H1 (cell line): ENCODE results near the gene DEFB126. TPM values are rescaled to one million over a fixed set of nuclear protein-coding genes. Genes with fewer than 3 reads are reported as not detected.

Experiments used
- CTCF ChIA-PET: fragments of 300-600 bp; sonication (Branson Sonifier 250); formaldehyde crosslinking; loops from one replicate; lab custom pipeline; 2021; ENCODE audit not compliant: partially characterized antibody; lab: Charles Lee
- POLR2A ChIA-PET: fragments of 300-600 bp; sonication (Branson Sonifier 250); formaldehyde crosslinking; loops from one replicate; lab custom pipeline; 2021; ENCODE audit warnings: inconsistent platforms; ENCODE audit not compliant: partially characterized antibody; lab: Charles Lee
- DNase-seq, 2 experiments: peaks; one replicate each; pipeline versions ENCODE4 v3.0.0 to v3.0.0-alpha.2; 2010 to 2022; ENCODE audit warnings: low spot score in 2 of 2, low read depth in 1 of 2, mixed read lengths in 1 of 2
- FAIRE-seq: peaks from 2 replicates; lab custom pipeline; 2011; peaks lifted over from hg19 to GRCh38; lab: Jason Lieb, UNC
- H2AFZ ChIP-seq: 2 replicates; pipeline ENCODE4 v1.8.1; 2012; ENCODE audit warnings: low read length, inconsistent platforms
- H2AK5ac ChIP-seq: 2 replicates; pipeline ENCODE4 v1.6.1; 2013; ENCODE audit warnings: low read depth, low read length
- H2BK120ac ChIP-seq: replicated peaks from 2 replicates; pipeline ENCODE3; 2013; ENCODE audit warnings: low read depth, low read length, inconsistent platforms
- H2BK12ac ChIP-seq: 2 replicates; pipeline ENCODE4 v1.6.1; 2013; ENCODE audit warnings: low read depth, low read length
- H2BK15ac ChIP-seq: 2 replicates; pipeline ENCODE4 v1.6.1; 2013; ENCODE audit warnings: low read length
- H2BK20ac ChIP-seq: 2 replicates; pipeline ENCODE4 v1.6.1; 2013; ENCODE audit warnings: low read length
- H2BK5ac ChIP-seq: 2 replicates; pipeline ENCODE4 v1.6.1; 2013; ENCODE audit warnings: low read depth, low read length
- H3K14ac ChIP-seq: 2 replicates; pipeline ENCODE4 v1.6.1; 2013; ENCODE audit warnings: inconsistent platforms; ENCODE audit not compliant: insufficient read length
- H3K18ac ChIP-seq: 2 replicates; pipeline ENCODE4 v1.6.1; 2013; ENCODE audit warnings: low read length; ENCODE audit errors: extremely low read depth
- H3K23ac ChIP-seq: 2 replicates; pipeline ENCODE4 v1.6.1; 2013; ENCODE audit warnings: inconsistent platforms; ENCODE audit not compliant: insufficient read length
- H3K23me2 ChIP-seq: 2 replicates; pipeline ENCODE4 v1.6.1; 2013; ENCODE audit warnings: low read depth, low read length
- H3K27ac ChIP-seq: 2 replicates; pipeline ENCODE4 v1.6.1; 2011; ENCODE audit warnings: low read depth, low read length, inconsistent platforms
- H3K27me3 ChIP-seq, 4 experiments: replicated peaks in 1 of 4; 1 replicate in 1 of 4; 2 replicates in 3 of 4; pipeline versions ENCODE4 v1.6.1 to v1.8.1; 2011 to 2013; ENCODE audit warnings: low read length in 3 of 4, mild to moderate bottlenecking in 3 of 4, inconsistent platforms in 2 of 4, mixed read lengths in 2 of 4, moderate library complexity in 1 of 4; ENCODE audit not compliant: control insufficient read depth in 3 of 4, insufficient read depth in 3 of 4; ENCODE audit errors: extremely low read depth in 1 of 4
- H3K36me3 ChIP-seq, 4 experiments: 2 replicates each; pipeline versions ENCODE4 v1.6.1 to v1.8.1; 2011 to 2013; ENCODE audit warnings: mild to moderate bottlenecking in 4 of 4, low read length in 3 of 4, moderate library complexity in 2 of 4, control low read depth in 1 of 4, inconsistent platforms in 1 of 4; ENCODE audit not compliant: insufficient read depth in 4 of 4, control insufficient read depth in 2 of 4
- H3K4ac ChIP-seq: replicated peaks from 2 replicates; pipeline ENCODE3; 2013; ENCODE audit warnings: low read length, low read depth, mixed read lengths, inconsistent platforms; ENCODE audit not compliant: insufficient read length
- H3K4me1 ChIP-seq, 4 experiments: replicated peaks in 1 of 4; 1 replicate in 1 of 4; 2 replicates in 3 of 4; pipeline versions ENCODE4 v1.6.1 to v1.8.1; 2011 to 2013; ENCODE audit warnings: low read length in 3 of 4, inconsistent platforms in 2 of 4, mixed read lengths in 1 of 4; ENCODE audit not compliant: insufficient read depth in 4 of 4, control insufficient read depth in 3 of 4
- H3K4me2 ChIP-seq, 2 experiments: 2 replicates each; pipeline versions ENCODE4 v1.6.1 to v1.8.1; 2011 to 2013; ENCODE audit warnings: low read depth in 2 of 2, low read length in 2 of 2, control low read depth in 1 of 2, inconsistent platforms in 1 of 2, mild to moderate bottlenecking in 1 of 2; ENCODE audit not compliant: insufficient read depth in 1 of 2
- H3K4me3 ChIP-seq, 4 experiments: fragments of 200-600, 300-600 bp in 1 of 4; sonication (generic), shearing (Covaris generic), sonication (Bioruptor Twin) in 1 of 4; 2 replicates each; pipeline versions ENCODE4 v1.5.1 to v1.8.1; 2011 to 2016; ENCODE audit warnings: low read length in 4 of 4, low read depth in 3 of 4, control low read depth in 2 of 4, inconsistent platforms in 2 of 4, mild to moderate bottlenecking in 2 of 4, mixed read lengths in 1 of 4, moderate library complexity in 1 of 4; ENCODE audit not compliant: insufficient read depth in 2 of 4; ENCODE audit errors: extremely low read depth in 1 of 4
- H3K56ac ChIP-seq: replicated peaks from 2 replicates; pipeline ENCODE3; 2013; ENCODE audit warnings: low read depth, mild to moderate bottlenecking, mixed read lengths, low read length, inconsistent platforms; ENCODE audit not compliant: insufficient read length
- H3K79me1 ChIP-seq: 2 replicates; pipeline ENCODE4 v1.6.1; 2013; ENCODE audit warnings: low read depth, low read length, control low read depth
- H3K79me2 ChIP-seq, 2 experiments: 2 replicates each; pipeline versions ENCODE4 v1.6.1 to v1.8.1; 2012 to 2013; ENCODE audit warnings: low read length in 2 of 2, mild to moderate bottlenecking in 2 of 2, inconsistent platforms in 1 of 2; ENCODE audit not compliant: insufficient read depth in 2 of 2, control insufficient read depth in 1 of 2
- H3K9ac ChIP-seq, 4 experiments: replicated peaks in 1 of 4; 1 replicate in 1 of 4; 2 replicates in 3 of 4; pipeline versions ENCODE4 v1.6.1 to v1.8.1; 2011 to 2013; ENCODE audit warnings: low read depth in 3 of 4, low read length in 3 of 4, control low read depth in 2 of 4, mild to moderate bottlenecking in 2 of 4, moderate library complexity in 2 of 4, inconsistent platforms in 1 of 4; ENCODE audit errors: extremely low read depth in 1 of 4
- H3K9me3 ChIP-seq, 2 experiments: 2 replicates each; pipeline versions ENCODE4 v1.6.1 to v1.8.1; 2012 to 2013; ENCODE audit warnings: mild to moderate bottlenecking in 2 of 2, moderate library complexity in 2 of 2, control low read depth in 1 of 2, inconsistent platforms in 1 of 2, low read depth in 1 of 2, low read length in 1 of 2, mixed read lengths in 1 of 2; ENCODE audit not compliant: insufficient read depth in 2 of 2
- H4K20me1 ChIP-seq, 2 experiments: replicated peaks in 1 of 2; 2 replicates each; pipeline versions ENCODE3 to v1.8.1; 2011 to 2013; ENCODE audit warnings: inconsistent platforms in 2 of 2, low read length in 2 of 2, mild to moderate bottlenecking in 1 of 2; ENCODE audit not compliant: insufficient read depth in 2 of 2, control insufficient read depth in 1 of 2
- H4K5ac ChIP-seq: 2 replicates; pipeline ENCODE4 v1.6.1; 2013; ENCODE audit warnings: low read length, low read depth, mixed read lengths, inconsistent platforms; ENCODE audit not compliant: insufficient read length
- H4K8ac ChIP-seq: 2 replicates; pipeline ENCODE4 v1.8.0; 2013; ENCODE audit warnings: mild to moderate bottlenecking, moderate library complexity, low read length, inconsistent platforms; ENCODE audit not compliant: insufficient read depth; ENCODE audit errors: extremely low read depth
- H4K91ac ChIP-seq: replicated peaks from 2 replicates; pipeline ENCODE3; 2013; ENCODE audit warnings: low read length, mixed read lengths, inconsistent platforms; ENCODE audit not compliant: insufficient read length
- ASH2L ChIP-seq: fragments of 200-600, 300-600 bp; sonication (generic); IDR thresholded peaks from one replicate; pipeline ENCODE4 v1.7.1; 2017; ENCODE audit warnings: low read length
- ATF3 ChIP-seq: IDR thresholded peaks from 2 replicates; pipeline ENCODE4 v1.6.1; 2011; ENCODE audit warnings: low read depth, mild to moderate bottlenecking, low read length; ENCODE audit not compliant: insufficient read depth
- GABPA ChIP-seq: IDR thresholded peaks from 2 replicates; pipeline ENCODE4 v1.6.1; 2011; ENCODE audit warnings: mild to moderate bottlenecking, low read length, moderate library complexity, borderline replicate concordance; ENCODE audit not compliant: insufficient read depth
- HDAC2 ChIP-seq, 2 experiments: fragments of 300-600 bp in 1 of 2; sonication (generic) in 1 of 2; IDR thresholded peaks; 2 replicates each; pipeline ENCODE4 v1.6.1; 2011 to 2012; ENCODE audit warnings: low read depth in 2 of 2, low read length in 2 of 2, mild to moderate bottlenecking in 2 of 2, moderate library complexity in 2 of 2, borderline replicate concordance in 1 of 2, inconsistent platforms in 1 of 2
- MAFK ChIP-seq: IDR thresholded peaks from 2 replicates; pipeline ENCODE4 v1.6.1; 2012; ENCODE audit warnings: low read depth, mild to moderate bottlenecking, improper control_type of control experiment, low read length
- PHF8 ChIP-seq: fragments of 200-600 bp; sonication (generic); conservative IDR thresholded peaks from 2 replicates; pipeline ENCODE4 v1.7.1; 2012; ENCODE audit warnings: low read depth, mild to moderate bottlenecking, inconsistent platforms, low read length, moderate library complexity
- RAD21 ChIP-seq, 2 experiments: IDR thresholded peaks in 1 of 2; conservative IDR thresholded peaks in 1 of 2; 2 replicates each; pipeline ENCODE4 v1.6.1; 2011; ENCODE audit warnings: low read depth in 2 of 2, low read length in 2 of 2, improper control_type of control experiment in 1 of 2, inconsistent platforms in 1 of 2, mild to moderate bottlenecking in 1 of 2, moderate library complexity in 1 of 2
- SUZ12 ChIP-seq: fragments of 200-600 bp; sonication (generic); IDR thresholded peaks from 2 replicates; pipeline ENCODE4 v1.6.1; 2012; ENCODE audit warnings: mild to moderate bottlenecking, inconsistent platforms, low read length, moderate library complexity, mixed read lengths
- TEAD4 ChIP-seq: IDR thresholded peaks from 2 replicates; pipeline ENCODE4 v1.6.1; 2012; ENCODE audit warnings: low read depth, low read length, inconsistent platforms, mixed read lengths
- YY1 ChIP-seq: IDR thresholded peaks from 2 replicates; pipeline ENCODE4 v1.6.1; 2011; ENCODE audit warnings: low read depth, mild to moderate bottlenecking, low read length
- polyA plus RNA-seq, 7 experiments: library from polyadenylated mRNA; depleted of rRNA in 3 of 7; stranded (reverse) in 5 of 7; unstranded in 2 of 7; fragments of >200 nt in 5 of 7; fragments of 200-250 nt in 2 of 7; gene quantifications; 1 replicate in 5 of 7; 2 replicates in 1 of 7; 4 replicates in 1 of 7; pipeline versions ENCODE4 v1.2.1 to v1.2.3, GENCODE V29; 2011 to 2013; ENCODE audit warnings: missing spikeins in 2 of 7, mixed read lengths in 2 of 7
- total RNA-seq: library from RNA; stranded (reverse); fragmentation: NEBNext Ultra II Directional; extraction: Animal tissue kit (Norgen Biotek cat#: 25700); gene quantifications from 2 replicates; pipeline ENCODE4 v1.2.1, GENCODE V29; 2021

The DEFB126 gene
- total and polyA plus RNA-seq, 2 of the 8 experiments (the other 6 are each of a cell fraction or from before 2014, with no cell fraction given), result not detected

- no peak overlapping the region for H3K23ac ChIP-seq
- H2BK12ac ChIP-seq, result no peak overlapping the region
- no peaks in the 10 kb centered on the region for H3K79me1 ChIP-seq
- H4K8ac ChIP-seq, result no peak overlapping the region
- H4K5ac ChIP-seq, result no peak overlapping the region
- H2AFZ ChIP-seq, result no peak overlapping the region
- H4K91ac ChIP-seq, result no peak overlapping the region
- no peak overlapping the region for H3K9ac ChIP-seq
- H3K27ac ChIP-seq, result no peak overlapping the region
- peaks cover 38 to 48% of the 10 kb centered on the region in 2 experiments for H3K9me3 ChIP-seq
- H3K4me2 ChIP-seq, result no peak overlapping the region
- H3K14ac ChIP-seq, result no peak overlapping the region
- CTCF ChIA-PET, result interaction anchor here (0.6 kb wide), 1 partner anchor 27 kb away, joined by 4 read pairs; no protein-coding TSS in a partner anchor
- no peak for DNase-seq
- no peaks in the 10 kb centered on the region for H3K4me1 ChIP-seq
- H3K4me3 ChIP-seq, result no peak overlapping the region
- H3K79me2 ChIP-seq, result no peaks in the 10 kb centered on the region
- H3K27me3 ChIP-seq, result no peaks in the 10 kb centered on the region
- no peak overlapping the region for H2AK5ac ChIP-seq
- H3K23me2 ChIP-seq, result no peaks in the 10 kb centered on the region
- no peaks in the 10 kb centered on the region for H3K36me3 ChIP-seq
- no peak for TF ChIP-seq TEAD4
- TF ChIP-seq SUZ12, result no peak
- no peak for TF ChIP-seq MAFK
- TF ChIP-seq YY1, result no peak
- TF ChIP-seq GABPA, result no peak
- no peak for TF ChIP-seq HDAC2 (IDR thresholded peaks at IDR 0.05; ENCODE audit: borderline replicate concordance in 1 of 2, low read depth in 2 of 2, low read length in 2 of 2)
- TF ChIP-seq ASH2L, result no peak
- TF ChIP-seq RAD21 (IDR thresholded peaks at IDR 0.05 in 1 of 2, conservative IDR thresholded peaks at IDR 0.05 in 1 of 2; ENCODE audit: low read depth in 2 of 2, low read length in 2 of 2), result no peak
- TF ChIP-seq PHF8, result no peak
- TF ChIP-seq ATF3, result no peak
- H2BK120ac ChIP-seq, result no peak overlapping the region
- no peak overlapping the region for H2BK20ac ChIP-seq
- POLR2A ChIA-PET, result no interaction called here
- H3K56ac ChIP-seq, result no peak overlapping the region
- H2BK15ac ChIP-seq, result no peak overlapping the region
- H2BK5ac ChIP-seq, result no peak overlapping the region
- FAIRE-seq, result no peak
- no peak overlapping the region for H3K18ac ChIP-seq
- no peaks in the 10 kb centered on the region for H4K20me1 ChIP-seq
- no peak overlapping the region for H3K4ac ChIP-seq
Measured at GRCh38 chr20:101975-102374, 40.4 kb upstream of the DEFB126 start.
